NCI-H1930 (cell line): Measurements from ENCODE around the gene ACSS2.

Experiments used
- DNase-seq, 2 experiments: peaks; one replicate each; lab custom pipeline; 2025; lab: John Stamatoyannopoulos, UW

Gene ACSS2

DNA sequence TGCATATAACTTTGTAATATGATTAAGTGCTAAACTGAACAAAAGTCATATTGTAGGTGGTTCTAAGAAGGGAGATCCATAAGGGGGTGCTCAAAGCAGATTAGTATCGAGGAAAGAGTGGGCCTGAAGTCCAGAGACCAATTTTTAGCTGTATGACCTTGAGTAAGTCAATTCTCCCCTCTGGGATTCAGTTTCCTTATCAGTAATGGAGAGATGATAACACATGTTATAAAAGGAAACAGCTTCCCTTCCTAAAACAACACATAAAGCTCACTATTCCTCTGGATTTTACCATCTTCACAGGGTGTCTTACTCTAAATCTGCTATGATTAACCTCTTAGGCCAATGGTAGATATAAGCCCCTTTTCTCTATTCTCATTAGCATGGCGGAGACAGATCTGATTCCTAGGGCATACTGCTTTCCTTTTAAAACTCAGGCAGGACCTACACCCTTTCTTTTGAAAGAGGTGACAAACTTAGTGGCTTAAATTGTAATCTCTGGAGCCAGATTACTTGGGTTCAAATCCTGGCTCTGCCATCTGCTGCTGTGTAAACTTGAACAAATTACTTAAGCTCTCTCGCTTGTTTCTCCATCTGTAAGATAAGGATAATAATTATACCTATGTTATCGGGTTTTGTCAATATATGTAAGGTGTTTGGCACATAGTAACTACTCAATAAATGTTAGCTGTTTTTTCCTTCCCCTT, 39.5 kb downstream of the ACSS2 start:
- no peak for DNase-seq

DNA sequence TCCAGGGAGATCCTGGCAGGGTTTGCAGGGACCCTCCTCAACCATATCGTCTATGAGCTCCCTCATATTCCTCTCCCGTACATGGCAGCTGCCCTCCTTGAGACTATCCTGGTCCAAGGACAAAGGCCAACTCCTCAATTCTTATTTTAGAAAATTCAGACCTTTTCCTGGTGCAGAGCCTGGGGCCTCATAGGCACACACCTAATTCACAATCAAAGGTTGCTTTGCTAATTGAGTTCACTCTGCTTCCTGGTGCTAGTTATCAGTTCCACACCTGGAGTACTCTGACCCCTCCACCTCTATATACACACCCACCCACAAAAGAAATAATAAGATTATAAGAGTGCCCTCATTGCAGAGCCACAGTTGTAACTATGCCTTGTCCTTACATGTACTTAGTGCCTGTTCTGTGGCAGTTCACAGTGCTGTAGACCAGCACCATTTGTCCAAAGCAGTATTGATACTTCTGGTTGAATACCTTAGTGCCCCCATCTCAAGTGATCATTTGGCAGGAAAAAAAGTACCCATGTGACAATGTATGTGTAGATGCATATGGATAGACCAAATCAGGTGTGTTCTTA, 40.5 kb downstream of the ACSS2 start:
- no peak for DNase-seq

- no peak for DNase-seq
Measured at GRCh38 chr20:34920055-34920454, 43.6 kb downstream of the ACSS2 start.

DNA sequence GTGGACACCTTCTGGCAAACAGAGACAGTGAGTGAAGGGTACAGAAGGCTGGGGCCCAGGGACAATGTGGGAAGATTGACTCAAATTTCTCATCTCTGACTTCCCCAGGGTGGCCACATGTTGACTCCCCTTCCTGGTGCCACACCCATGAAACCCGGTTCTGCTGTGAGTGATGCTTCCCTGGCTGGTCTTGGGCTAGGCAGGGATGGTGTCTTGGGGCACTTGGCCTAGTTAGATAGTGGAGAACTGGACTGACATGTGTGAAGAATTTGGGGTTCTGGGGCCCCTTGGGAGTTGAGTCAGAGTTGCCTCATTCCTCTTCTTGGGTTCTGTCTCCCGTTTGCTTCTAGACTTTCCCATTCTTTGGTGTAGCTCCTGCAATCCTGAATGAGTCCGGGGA, 45.0 kb downstream of the ACSS2 start:
- no peak for DNase-seq

DNA sequence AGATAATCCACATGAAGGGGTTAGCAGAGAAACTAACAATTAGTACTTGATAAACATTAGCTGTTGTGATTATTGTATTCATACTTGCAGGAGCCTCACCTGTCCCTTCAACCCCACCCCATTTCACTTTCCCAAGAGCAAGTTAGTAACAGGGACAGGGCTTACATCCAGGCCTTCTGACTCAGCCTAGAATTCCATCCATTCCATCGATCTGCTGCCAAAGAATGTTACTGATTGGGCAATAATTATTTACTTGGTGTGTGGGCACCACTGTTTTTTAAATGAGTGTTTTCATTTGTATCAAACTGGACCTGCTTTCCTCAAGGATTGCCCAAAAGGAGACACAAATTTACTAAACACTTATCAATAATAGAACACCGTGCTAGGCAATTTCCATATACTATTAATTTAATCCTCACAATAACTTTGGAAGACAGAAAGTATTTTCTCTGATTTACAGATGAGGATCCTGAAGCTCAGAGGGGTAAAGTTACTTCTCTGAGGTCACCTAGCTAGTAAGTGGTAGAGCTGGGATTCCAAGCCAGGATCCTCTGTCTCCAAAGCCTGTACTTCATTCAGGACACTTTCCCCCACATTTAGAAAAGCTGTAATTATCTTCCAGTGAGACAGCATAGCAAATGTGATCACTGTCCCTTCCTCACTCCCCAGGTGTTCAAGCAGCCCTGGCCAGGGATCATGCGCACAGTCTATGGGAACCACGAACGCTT, 46.4 kb downstream of the ACSS2 start:
- no peak for DNase-seq

GRCh38 chr20:34923414-34923813, 47.0 kb downstream of the ACSS2 start:
- no peak for DNase-seq

DNA sequence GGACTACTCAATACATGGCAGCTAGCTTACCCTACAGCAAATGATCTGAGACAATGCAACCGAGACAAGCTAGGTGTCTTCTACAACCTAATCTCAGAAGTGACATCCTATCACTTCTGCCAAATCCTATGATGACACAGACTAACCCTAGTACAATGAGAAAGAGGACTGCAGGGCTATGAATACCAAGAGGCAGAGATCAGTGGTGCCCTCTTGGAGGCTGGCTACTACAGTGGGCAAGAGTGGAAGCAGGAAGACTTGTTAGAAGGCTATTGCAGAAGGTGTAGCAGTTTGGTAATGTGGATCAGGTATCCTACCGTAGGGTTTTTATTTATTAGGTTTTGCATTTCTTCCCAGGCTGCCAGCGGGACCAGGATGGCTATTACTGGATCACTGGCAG, 48.9 kb downstream of the ACSS2 start:
- no peak for DNase-seq

GRCh38 chr20:34925981-34926380, 49.6 kb downstream of the ACSS2 start:
- DNase-seq, result no peak

DNA sequence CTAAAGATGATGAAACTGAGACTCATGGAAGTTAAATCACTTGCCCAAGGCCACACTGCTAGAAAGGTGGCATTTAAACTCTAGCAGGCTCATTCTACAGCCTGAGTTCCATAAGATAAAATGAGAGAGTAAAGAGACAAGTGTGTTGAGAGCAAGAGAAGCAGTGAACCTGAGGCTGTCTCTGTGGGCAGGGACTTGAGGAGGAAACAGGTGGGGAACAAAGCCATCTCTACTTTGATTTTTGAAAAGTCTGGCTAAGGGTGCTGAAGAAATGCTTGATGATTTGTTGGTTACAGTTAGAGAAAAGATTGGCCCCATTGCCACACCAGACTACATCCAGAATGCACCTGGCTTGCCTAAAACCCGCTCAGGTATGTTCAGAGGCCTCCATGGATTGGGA, 50.2 kb downstream of the ACSS2 start:
- DNase-seq, result no peak

DNA sequence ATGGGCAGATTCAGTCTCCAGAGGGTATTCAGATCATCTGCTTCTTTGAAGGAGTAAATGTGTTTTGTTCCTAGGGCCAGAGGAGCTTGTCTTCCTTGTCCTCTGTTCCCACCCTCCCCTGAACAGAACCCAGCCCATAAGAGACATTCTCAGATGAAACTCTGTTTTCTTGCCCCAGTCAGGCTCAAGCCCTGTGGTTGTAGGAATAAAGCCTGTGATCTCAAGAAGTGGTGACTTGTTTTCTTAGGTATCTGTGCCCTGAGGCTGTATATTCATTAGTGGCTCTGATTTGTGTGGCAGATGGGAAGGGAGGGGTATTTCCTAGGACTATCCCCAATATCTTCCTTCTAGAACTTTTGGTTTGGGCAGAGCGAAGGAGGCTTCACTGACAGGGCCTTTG, 51.3 kb downstream of the ACSS2 start:
- DNase-seq, result no peak

DNA sequence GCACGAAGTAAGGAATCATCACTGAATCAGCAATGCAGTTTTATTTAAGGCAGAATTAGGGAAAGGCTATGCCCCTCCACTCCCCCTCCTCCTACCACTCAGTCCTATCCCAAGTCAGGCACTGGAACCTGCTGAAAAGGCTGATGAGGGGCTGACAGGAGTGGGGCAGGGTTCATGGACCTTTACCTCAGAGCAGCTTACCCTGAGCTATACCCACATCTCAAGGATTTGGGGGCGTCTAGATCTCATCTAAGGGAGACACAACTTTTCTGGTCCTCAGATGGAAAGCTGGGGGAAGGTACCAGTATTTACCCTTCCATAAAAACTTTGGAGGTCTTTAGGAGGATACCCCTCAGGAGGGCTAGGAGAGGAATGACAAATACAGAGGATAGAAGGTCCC, 52.0 kb downstream of the ACSS2 start:
- no peak for DNase-seq

GRCh38 chr20:34931771-34932170, 55.4 kb downstream of the ACSS2 start:
- no peak for DNase-seq

- no peak for DNase-seq
Measured at GRCh38 chr20:34938466-34939163, 62.2 kb downstream of the ACSS2 start.

GRCh38 chr20:34940081-34940481, 63.7 kb downstream of the ACSS2 start:
- DNase-seq, result no peak

DNA sequence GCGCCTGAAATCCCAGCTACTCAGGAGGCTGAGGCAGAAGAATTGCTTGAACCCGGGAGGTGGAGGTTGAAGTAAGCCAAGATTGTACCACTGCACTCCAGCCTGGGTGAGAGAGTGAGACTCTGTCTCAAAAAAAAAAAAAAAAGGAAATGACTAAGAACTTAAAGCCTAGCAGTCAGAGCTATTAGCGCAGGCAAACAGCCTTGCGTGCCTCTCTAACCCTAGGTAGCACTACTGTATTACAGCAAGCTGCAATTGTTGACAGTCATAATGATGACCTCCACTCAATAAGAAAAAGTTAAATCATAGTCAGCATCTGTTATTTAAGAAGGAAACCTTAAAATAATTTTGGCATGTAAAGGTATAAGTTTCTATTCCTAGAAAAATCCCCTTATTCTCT, 64.8 kb downstream of the ACSS2 start:
- no peak for DNase-seq

- DNase-seq, result no peak
Measured at GRCh38 chr20:34942301-34942700, 65.9 kb downstream of the ACSS2 start.

DNA sequence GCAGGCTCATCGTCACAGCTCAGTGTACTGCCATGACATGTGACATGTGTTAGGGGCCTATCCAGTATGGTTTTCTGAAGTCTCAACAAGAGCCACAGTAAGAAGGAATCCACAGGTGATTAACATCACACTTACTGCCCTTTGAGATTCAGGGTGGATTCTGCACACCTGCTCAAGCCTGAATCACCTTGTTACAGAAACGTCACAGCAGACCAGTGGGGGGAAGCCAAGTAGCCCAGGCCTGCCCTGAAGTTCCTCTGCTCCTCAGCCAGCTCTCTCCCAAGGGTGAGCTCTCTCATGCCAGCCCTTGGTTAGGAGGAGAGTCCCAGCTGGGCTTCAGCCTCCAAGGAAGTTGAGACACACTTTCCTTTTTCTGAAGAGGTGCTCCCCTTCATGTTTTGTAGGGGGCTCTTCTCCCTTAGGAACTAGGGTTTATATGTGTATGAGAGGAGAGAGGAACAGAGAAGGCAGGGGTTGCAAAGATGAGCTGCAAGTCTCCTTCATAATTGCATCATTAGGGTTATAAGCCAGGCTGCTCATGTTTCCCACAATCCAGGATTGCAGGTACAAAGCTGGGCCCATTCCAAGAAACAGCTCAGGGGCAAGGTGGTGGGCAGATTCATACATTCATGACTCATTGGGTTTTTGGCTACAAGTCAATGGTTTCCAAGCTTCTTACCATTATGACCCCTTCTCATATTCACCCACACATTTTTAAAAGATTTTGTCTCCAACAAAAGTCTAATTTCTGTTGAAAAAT, 67.6 kb downstream of the ACSS2 start:
- DNase-seq, result no peak

DNA sequence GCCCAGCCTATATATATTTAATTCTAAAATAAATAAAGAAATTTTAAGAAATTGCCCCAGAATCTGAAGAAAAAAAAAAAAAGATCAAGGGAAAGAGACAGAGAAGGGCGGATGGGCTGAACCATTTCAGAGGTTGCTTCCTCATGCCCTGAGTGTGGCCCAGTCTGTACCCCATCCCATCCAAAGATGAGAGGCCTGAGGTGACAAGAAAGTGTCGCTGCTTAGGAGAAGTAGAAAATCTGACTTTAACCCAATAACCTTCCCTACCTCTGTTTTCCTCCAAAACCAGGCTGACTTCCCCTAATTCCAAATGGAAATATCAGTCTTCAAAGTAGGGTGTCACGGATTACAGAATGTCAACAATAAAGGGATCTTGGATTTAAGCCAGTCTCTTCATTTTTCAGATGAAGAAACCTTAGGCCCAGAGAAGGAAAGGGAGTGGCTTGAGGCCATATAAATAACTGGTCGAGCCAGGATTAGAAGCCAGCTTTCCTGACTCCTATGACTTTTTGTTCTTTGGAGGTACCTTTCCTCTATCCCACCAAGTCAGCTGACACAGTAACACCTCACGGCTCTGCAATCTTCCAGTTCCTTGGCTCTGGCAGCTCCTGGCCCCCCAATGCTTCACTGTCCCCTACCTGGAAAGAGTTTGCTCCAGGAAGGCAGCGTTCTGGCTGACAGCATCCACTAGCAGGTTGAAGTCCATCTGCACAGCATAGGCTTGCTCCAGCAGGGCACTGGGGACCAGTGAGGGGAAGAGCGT, 69.1 kb downstream of the ACSS2 start:
- DNase-seq, result no peak

GRCh38 chr20:34946661-34947060, 70.2 kb downstream of the ACSS2 start:
- no peak for DNase-seq

DNA sequence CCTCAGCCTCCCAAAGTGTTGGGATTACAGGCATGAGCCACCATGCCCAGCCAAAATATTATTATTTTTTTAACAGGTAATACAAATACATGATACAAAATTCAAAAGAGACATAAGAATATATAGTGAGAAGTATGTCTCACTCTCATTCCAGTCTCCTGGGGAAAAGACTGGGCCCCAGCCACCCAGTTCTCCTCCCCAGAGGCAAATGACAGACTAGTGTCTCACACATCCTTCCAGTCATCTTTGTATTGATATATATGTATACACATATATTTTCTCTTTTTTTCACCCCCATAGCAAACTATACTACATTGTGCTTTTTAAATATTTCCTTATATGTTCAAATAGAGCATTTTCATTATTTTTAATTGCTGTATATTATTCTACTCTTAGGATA, 70.9 kb downstream of the ACSS2 start:
- DNase-seq, result no peak

- DNase-seq, result no peak
Measured at GRCh38 chr20:34948030-34948429, 71.6 kb downstream of the ACSS2 start.
